Fibroblast of skin of left quadriceps (primary cell): ENCODE data around the gene ABCB1.

ENCODE experiments used
- DNase-seq, 2 experiments: peaks; one replicate each; pipeline ENCODE4 v3.0.0-alpha.2; 2013; ENCODE audit warnings: low read depth in 2 of 2

The ABCB1 gene

GRCh38 chr7:87513735-87514335 lies 86.8 kb downstream of the ABCB1 start:
- DNase-seq, result no peak

GRCh38 chr7:87512906-87513305 lies 87.8 kb downstream of the ABCB1 start:
- no peak for DNase-seq

GRCh38 chr7:87511510-87511909 lies 89.2 kb downstream of the ABCB1 start:
- no peak for DNase-seq

- DNase-seq, result no peak
Measured at GRCh38 chr7:87510411-87510875, 90.2 kb downstream of the ABCB1 start.

GRCh38 chr7:87507446-87507845 lies 93.2 kb downstream of the ABCB1 start:
- DNase-seq, result no peak

- no peak for DNase-seq
Measured at GRCh38 chr7:87506246-87507180, 94.2 kb downstream of the ABCB1 start.

GRCh38 chr7:87505557-87506245 lies 95.0 kb downstream of the ABCB1 start:
- DNase-seq, result no peak

- DNase-seq, result no peak
Measured at GRCh38 chr7:87505122-87505521, 95.6 kb downstream of the ABCB1 start.

- DNase-seq, result no peak
Measured at GRCh38 chr7:87499494-87499893, 101.2 kb downstream of the ABCB1 start.

GRCh38 chr7:87498893-87499292 lies 101.8 kb downstream of the ABCB1 start:
- no peak for DNase-seq

GRCh38 chr7:87497482-87497881 lies 103.2 kb downstream of the ABCB1 start:
- no peak for DNase-seq

- DNase-seq, result no peak
Measured at GRCh38 chr7:87495366-87495765, 105.3 kb downstream of the ABCB1 start.

GRCh38 chr7:87494454-87494853 lies 106.2 kb downstream of the ABCB1 start:
- no peak for DNase-seq

GRCh38 chr7:87483131-87483530 lies 117.6 kb downstream of the ABCB1 start:
- no peak for DNase-seq

- DNase-seq, result no peak
Measured at GRCh38 chr7:87482115-87482514, 118.6 kb downstream of the ABCB1 start.

- DNase-seq, result no peak
Measured at GRCh38 chr7:87480386-87480785, 120.3 kb downstream of the ABCB1 start.

- no peak for DNase-seq
Measured at GRCh38 chr7:87479951-87480350, 120.7 kb downstream of the ABCB1 start.

- no peak for DNase-seq
Measured at GRCh38 chr7:87476179-87476557, 124.5 kb downstream of the ABCB1 start.

- no peak for DNase-seq
Measured at GRCh38 chr7:87475359-87476178, 125.1 kb downstream of the ABCB1 start, which contains the start of gene ABCB4. TSS of gene ABCB4 (minus strand) at chr7:87475680. CDS start at chr7:87475465, 215 bp downstream.

GRCh38 chr7:87474533-87475358 lies 125.9 kb downstream of the ABCB1 start:
- DNase-seq, result peak in 1 of 2 experiments; percentile 22

- no peak for DNase-seq
Measured at GRCh38 chr7:87473986-87474385, 126.7 kb downstream of the ABCB1 start.
